VCaP (cell line): ENCODE measurements around the gene ABHD1.
A peak's percentile ranks its signal among the peaks of the same experiment; 100 is the strongest.
"Not testable (repeated sequence)": the region's sequence is repeated elsewhere in the genome, so short reads cannot be mapped to it uniquely, and the experiment has no call there.

Experiments
- H3K27ac ChIP-seq: fragments of 450-650 bp; 2 replicates; pipeline ENCODE4 v1.5.1; 2017
- TF ChIP-seq, protein P1 (sequence below): fragments of 450-650 bp; conservative IDR thresholded peaks from 2 replicates; pipeline ENCODE4 v1.5.1; 2017; ENCODE audit warnings: mild to moderate bottlenecking, moderate library complexity

The ABHD1 gene

DNA sequence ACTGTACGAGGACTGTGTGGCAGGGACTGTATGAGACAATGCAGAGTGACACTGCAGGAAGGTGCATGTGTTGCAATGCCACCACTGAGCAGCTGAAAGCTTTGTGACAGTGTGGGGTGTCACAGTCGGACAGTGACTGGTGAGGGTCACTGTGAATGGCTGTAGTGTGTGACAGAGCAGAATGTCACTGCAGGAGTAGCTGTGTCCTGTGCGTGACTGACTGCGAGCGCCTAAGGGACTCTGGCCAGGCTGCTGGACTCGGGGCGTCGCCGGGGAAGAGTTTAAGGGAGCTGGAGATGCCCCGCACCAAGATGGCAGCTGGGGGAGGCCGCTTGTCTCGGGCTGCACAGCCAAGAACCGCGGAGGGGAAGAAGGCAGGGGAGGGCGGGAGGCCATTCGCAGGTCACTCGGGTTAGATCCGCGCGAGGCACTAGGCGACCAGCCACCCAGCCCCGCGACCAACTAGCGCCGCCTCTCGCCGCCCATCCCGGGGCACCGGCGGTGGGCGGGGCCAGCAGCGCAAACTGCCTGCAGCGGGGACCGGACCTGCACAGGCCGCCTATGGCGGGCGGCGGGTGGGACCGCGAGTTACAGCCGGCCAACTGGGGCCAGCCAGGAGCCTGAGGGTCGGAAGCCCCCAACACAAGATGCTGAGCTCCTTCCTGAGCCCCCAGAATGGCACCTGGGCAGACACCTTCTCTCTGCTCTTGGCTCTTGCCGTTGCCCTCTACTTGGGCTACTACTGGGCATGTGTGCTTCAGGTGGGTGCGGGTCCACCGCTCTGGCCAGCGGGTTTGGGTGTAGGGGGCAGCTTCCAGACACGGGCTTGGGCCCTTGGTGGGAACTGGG lies at the start of gene ABHD1:
ABHD1 (plus strand) TSS at position 514 of the 849 bp plus-strand sequence; CDS start at position 648, 134 bp downstream.
- peak within 1 kb of the TSS; percentile 65 for H3K27ac ChIP-seq
- TF ChIP-seq, protein P1, sequence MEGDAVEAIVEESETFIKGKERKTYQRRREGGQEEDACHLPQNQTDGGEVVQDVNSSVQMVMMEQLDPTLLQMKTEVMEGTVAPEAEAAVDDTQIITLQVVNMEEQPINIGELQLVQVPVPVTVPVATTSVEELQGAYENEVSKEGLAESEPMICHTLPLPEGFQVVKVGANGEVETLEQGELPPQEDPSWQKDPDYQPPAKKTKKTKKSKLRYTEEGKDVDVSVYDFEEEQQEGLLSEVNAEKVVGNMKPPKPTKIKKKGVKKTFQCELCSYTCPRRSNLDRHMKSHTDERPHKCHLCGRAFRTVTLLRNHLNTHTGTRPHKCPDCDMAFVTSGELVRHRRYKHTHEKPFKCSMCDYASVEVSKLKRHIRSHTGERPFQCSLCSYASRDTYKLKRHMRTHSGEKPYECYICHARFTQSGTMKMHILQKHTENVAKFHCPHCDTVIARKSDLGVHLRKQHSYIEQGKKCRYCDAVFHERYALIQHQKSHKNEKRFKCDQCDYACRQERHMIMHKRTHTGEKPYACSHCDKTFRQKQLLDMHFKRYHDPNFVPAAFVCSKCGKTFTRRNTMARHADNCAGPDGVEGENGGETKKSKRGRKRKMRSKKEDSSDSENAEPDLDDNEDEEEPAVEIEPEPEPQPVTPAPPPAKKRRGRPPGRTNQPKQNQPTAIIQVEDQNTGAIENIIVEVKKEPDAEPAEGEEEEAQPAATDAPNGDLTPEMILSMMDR: no peak

DNA sequence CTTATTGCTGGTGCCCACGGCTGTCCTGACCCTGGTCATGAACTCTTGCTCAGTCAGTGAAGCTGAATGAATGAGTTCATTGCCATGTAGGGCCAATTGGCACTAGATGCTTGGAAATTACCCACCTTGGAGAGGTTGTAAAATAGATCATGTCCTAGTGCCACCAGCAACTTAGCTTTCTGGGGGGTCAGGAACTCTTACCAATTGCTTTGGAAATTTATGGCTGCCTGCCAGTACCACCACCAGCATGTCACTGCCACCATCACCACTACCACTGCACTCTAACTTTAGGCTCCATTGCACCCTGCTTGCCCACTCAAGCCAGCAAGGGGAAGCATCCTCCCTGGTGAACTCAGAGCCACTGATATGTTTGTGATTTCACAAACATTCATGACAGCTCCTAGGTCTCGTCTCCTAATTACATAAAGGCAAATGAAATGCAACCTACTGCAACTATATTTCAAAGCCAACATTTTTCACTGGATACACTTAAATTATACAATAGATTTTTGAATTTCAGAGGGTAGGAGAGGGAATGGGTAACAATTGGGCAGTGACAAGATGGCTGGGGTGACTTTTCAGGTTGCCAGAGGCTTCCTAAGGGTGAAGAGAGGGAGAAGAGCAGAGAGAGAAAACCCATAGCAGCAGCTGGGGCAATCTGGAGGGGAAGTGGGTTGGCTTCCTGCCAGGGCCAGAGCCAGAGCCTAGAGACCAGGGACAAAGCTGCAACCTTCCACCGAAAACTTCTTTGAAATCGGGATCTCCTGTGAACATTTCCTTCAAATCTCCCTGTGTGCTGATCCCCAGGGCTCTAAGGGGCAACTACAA lies 48.7 kb upstream of the ABHD1 start:
- TF ChIP-seq, protein P1: no peak
- no peak overlapping the region for H3K27ac ChIP-seq

DNA sequence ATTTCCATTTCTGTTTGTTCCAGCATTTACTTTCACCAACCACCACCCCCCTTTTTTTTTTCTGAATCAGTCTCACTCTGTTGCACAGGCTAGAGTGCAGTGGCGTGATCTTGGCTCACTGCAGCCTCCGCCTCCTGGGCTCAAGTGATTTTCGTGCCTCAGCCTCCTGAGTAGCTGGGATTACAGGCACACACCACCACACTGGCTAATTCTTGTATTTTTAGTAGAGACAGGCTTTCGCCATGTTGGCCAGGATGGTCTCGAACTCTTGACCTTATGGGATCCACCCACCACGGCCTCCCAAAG lies 48.1 kb upstream of the ABHD1 start:
- H3K27ac ChIP-seq: not testable (repeated sequence)

DNA sequence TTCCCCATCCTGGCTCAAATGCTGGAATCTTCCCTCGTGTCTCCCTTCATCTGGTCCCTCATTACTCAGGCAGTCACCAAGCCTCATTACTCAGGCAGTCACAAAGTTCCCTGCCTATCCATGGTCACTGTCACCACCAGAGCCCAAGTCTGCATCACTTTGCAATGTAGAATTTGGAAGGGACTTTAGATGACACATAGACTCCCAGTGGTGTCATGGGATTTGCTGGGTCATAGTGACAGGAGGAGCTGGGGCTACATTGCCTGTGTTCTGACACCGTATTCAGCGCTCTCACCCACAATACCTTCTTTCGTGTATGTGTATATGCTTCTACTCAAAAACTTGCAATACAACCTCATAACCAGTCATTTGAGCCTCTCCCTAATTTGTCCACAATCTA lies 47.3 kb upstream of the ABHD1 start:
- TF ChIP-seq, protein P1: no peak
- H3K27ac ChIP-seq: no peak overlapping the region

DNA sequence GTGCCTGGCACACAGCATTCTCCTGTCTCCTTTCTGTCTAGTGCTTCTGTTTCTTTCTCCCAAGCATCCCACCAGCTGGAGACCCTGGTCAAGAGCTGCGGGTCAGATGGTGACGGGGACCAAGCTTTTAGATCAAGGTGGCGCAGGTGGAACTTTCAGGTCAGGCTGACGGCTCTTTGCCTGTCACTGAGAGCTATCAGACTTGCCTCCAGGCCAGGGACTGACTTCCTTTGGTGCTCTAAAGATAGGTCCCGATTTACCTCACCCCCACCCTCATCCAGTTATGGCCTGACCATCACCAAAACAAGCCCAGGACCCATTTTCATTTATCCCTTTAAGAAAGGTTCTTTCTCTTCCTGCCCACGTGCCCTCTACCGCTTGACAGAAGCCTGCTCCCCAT lies 46.4 kb upstream of the ABHD1 start:
- TF ChIP-seq, protein P1: no peak
- no peak overlapping the region for H3K27ac ChIP-seq

DNA sequence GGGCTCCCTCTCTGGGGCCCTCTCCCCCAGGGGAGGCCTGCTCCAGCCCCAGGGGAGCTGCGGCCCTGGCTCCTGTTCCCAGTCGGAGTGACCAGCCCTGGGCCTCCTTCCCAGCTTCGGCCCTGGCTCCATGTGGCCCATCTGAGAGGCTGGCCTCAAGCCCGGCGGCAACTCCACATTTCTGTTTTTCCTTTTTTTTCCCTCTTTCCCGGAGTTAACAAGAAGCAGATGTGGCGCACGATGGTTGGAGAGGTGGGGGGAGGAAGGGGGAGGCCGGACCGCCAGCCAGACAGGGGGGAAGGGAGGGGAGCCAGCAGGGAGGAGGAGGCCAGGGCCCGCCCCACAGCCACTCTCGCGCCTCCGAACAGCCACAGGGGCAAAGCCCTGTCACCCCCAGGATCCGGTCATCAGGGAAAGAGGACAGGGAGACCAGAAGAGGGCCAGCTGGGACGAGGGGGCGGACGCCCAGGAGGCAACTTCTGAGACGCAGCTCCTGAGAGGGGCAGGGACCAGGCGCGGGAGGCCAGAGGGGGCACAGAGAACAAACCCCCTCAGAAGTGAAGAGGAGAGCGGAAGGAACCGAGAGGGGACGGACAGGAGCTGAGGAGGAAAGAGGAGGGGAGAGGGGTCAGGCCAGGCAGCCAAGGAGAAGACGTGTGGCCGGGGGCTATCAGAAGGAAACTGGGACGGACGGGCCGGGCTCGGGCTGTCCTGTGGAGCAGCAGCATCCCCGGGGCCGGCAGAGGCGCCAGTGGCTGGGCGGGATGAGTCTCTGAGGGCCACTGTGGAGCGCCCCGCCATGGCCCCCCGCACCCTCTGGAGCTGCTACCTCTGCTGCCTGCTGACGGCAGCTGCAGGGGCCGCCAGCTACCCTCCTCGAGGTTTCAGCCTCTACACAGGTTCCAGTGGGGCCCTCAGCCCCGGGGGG lies 45.1 kb upstream of the ABHD1 start, which contains the start of gene EMILIN1:
EMILIN1 (plus strand) TSS at position 349 of the 928 bp plus-strand sequence; CDS start at position 800, 451 bp downstream.
- TF ChIP-seq, protein P1: no peak
- no peak within 1 kb of the TSS for H3K27ac ChIP-seq

DNA sequence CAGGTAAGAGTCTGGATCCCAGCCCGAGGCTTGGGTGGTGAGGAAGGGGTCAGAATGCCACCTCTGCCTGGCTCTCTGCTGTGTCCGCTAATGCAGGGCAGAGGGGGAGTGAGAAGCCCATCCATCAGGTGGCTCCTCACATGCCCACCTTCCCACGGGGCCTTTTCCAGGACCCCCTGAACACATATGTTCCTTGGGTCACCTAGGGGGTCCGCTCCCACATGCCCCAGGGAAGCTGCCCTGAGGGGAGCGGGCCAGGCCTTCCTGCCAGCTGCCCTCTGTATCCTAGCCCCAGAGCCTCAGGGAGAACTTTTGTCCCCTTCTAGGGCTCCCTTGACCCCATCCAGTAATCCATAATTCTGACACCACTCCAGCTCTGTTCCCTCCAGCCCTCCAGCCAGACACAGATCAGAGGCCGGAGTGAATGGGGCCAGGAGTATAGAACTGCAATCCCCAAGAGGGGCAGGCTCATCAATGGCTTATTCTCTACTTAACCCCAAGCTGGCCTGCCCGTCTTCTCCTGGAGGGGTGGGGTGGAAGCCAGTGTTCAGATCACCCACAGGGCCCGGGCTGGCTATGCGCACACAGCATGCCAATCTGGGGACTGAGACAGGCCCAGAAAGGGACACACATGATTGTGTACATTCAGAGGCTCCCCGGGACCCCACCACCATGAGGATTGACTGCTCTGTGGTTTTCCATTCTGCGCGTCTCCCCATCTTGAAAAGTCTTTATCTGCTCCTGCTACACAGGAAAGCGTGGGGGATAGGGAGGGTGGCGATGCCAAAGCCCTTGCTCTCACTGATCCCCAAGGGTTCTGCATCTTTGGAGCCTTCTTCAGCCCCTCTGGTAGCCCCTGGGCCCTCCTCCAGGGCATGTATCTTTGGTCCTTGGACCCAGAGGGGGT lies 44.1 kb upstream of the ABHD1 start:
- TF ChIP-seq, protein P1: no peak
- H3K27ac ChIP-seq: no peak overlapping the region
